GM18867 (cell line): ENCODE data around the gene CASQ1.

ENCODE experiments used
- ATAC-seq: cut with Tn5 transposase; IDR thresholded peaks from one replicate; pipeline ENCODE4 v1.9.1; 2021; ENCODE audit warnings: mild to moderate bottlenecking, moderate library complexity; ENCODE audit not compliant: unreplicated experiment

Gene CASQ1

GRCh38 chr1:160168016-160168415 lies 22.4 kb upstream of the CASQ1 start:
- ATAC-seq = no peak

DNA sequence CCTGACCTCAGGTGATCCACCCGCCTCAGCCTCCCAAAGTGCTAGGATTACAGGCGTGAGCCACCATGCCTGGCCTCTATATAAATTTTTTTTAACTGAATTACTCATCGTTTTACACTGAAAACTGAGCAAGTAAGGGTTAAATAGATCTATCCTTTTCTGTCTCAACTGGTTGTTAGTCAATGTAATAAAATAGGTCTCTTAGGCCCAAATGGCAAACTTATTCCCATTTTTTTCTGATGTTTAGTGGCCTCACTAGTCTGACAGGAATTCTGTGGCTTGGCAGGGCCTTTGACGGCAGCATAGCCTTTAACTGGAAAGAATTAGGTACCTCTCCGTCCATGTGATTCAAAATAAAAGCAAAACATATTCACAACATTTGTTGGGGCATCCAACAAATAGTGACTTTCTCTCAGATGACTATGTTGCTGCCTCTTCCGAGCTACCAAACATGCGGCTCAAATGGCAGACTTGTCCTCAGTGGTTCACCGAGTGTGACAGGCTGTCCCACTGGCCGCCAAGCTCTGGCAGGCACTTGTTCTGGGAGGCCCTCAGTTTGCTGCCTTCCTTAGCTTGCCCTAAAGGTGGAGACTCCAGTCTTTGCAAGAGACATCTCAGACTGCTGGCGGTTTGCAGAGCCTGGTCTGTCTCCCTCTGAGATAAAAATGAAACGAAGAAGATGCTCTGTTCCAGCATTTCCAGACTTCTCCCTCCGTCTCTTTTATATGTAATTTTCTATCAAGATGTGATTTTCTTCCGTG lies 21.6 kb upstream of the CASQ1 start:
- ATAC-seq = no peak

DNA sequence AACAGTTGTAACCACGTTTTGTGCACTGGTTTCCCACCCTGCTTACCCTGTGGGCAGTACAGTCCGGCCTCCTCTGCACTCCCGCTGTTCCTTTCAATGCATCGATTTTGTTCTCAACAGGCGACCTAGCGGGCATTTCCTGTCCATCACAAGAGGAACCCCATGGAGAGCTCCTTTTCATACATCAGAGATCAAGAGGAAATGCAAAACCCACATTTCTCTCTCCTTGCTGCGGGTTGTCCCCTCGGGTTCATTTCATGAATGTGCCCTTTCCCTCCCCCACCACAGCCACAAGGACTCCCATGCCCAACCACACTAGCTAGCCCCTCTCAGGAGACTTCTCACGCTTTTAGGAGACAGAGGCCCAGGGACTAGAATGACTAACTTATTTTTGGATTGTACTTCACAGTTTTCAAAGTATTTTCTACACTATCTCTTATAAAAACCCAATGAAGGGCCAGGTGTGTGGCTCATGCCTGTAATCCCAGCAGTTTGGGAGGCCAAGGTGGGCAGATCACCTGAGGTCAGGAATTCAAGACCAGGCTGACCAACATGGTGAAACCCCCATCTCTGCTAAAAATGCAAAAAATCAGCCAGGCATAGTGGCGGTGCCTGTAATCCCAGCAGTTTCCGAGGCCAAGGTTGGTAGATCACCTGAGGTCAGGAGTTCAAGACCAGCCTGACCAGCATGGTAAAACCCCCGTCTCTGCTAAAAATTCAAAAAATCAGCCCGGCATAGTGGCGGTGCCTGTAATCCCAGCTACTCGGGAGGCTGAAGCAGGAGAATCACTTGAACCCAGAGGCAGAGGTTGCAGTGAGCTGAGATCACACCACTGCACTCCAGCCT lies 20.6 kb upstream of the CASQ1 start:
- peak; percentile 54 for ATAC-seq

- no peak for ATAC-seq
These were observed 19.0 kb upstream of the CASQ1 start for GRCh38 chr1:160171354-160171753.

GRCh38 chr1:160171980-160172379 lies 18.4 kb upstream of the CASQ1 start:
- no peak for ATAC-seq

DNA sequence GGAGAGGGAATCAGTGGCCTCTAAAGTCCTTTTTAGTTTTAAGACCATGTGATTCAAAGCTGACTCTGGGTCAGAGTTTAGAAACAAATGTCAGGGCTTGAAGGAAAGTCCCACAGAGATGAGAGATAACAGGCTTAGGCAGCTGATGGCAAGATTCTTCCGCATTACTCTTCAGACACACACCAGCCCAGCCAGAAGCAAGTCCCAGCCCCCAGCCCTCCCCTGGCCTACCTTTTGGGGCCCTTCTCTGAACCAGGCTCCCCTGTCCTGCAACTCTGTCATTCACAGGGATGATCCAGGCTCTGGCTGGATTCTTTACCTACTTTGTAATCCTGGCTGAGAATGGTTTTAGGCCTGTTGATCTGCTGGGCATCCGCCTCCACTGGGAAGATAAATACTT lies 13.1 kb upstream of the CASQ1 start:
- peak; percentile 47 for ATAC-seq

DNA sequence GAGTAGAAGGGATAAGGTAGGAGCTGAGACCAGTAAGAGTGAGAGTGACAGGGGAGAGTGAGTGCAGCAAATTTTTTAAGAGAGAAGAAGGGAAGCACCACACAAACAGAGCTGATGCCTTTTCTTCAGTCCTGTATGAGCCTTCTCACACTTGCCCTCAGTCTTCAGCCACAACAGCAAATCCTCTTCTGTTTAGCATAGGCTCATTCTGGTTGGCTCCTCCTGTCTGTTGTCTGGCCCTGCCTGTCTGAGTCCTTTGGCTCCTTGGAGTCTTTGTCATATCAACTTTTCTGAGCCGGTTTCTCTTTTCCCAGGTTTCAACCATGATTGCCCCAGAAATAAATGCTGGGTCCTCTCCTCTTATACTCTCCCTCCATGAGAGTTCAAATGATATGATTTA lies 12.7 kb upstream of the CASQ1 start:
- no peak for ATAC-seq

GRCh38 chr1:160178731-160179130 lies 11.6 kb upstream of the CASQ1 start:
- no peak for ATAC-seq

DNA sequence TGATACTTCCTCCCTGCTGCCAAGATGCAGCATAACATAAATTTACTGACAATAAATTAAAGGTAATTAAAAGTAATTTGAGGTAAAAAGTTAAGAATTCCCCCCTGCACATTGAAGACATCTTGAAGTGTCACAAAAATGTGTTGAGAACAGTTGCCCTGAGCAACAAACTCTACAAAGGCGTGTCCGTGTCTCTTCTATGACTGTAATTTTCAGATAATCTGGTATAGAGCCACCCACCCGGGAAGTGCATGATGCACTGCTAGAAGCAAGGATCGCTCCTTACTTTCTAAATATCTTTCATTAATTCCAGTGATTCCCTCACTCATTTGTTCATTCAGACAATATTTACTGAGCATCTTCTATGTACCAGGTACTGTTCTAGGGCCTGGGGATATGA lies 11.0 kb upstream of the CASQ1 start:
- no peak for ATAC-seq

DNA sequence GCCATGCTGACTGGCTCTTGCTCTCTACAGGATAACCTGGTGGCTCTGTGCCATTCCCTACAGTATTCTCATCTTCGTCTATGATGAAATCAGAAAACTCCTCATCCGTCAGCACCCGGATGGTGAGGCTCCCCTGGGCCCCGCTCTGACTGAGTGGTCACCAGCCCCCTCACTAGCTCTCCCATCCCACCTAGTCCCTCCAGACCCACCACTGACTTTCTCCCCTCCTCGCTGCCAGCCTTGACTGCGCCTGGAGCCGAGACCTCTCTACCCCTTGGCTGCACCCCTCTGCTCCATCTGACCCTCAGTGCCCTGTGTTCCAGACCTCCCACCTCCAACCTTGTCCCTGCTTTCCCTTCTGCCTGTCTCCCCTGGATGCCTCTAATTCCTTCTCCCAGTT lies 4.1 kb upstream of the CASQ1 start:
- ATAC-seq = no peak

DNA sequence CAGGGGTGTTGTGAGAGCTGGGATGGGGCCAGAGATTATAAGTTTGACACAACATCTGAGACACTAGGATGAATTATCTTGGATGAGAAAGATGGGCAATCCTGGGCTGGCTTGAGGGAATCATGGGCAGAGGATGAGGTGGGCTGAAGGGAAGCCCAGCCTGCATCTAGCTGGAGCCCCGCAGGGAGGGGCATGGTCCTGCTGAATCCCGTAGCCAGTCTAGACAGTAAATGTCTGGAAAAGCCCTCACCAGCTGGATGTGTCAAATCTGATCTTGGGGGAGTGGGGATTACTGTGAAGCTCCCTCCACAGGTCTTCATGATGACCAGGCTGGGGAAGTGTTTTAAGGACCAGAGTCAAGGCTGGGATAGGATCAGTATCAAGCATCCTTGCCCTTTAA lies 3.6 kb upstream of the CASQ1 start:
- no peak for ATAC-seq

DNA sequence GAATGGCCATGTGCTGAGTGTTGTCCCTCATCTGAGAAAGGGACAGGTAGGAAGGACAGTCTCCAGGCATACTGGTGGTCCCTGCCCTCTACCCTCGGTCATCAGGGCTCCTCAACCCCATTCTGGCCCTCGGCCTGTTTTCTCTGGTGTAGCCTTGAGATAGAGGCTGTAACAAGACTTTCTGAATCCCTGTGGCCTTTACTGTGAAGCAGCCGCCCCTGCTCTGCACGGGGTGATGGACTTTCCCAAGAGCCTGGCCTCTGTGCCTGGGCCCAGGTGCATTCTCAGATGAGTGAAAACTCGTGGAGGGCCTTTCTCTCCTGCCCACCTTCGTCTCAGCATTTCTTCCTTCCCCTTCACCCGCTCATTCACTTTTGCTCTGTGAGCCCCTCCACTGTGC lies 3.0 kb upstream of the CASQ1 start:
- ATAC-seq = no peak

DNA sequence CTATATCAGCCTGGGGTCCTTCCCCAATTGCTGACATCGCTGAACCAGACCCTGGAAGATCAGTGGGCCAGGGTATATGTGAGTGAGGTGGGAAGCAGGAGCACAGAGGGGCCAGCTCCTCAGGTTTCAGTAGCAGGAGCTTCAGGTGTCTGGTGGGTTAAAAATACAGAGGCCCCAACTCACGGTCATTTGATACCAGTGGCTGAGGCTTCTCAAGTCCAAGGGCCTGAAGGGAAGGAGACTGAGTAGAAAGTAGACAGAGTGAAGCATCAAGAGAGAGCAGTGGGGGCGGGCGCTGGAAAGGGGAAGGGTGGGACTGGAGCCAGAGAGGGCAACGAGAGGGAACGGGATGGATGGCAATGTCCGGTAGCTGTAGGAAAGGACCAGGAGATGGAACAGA lies 2.0 kb upstream of the CASQ1 start:
- ATAC-seq = no peak

- ATAC-seq = no peak
These were observed 1.4 kb downstream of the CASQ1 start for GRCh38 chr1:160191756-160192155.

- no peak for ATAC-seq
These were observed 1.9 kb downstream of the CASQ1 start for GRCh38 chr1:160192234-160192633.

GRCh38 chr1:160193091-160193819 lies 2.9 kb downstream of the CASQ1 start:
- peak; percentile 67 for ATAC-seq

GRCh38 chr1:160193832-160194736 lies 3.7 kb downstream of the CASQ1 start:
- no peak for ATAC-seq

GRCh38 chr1:160194737-160195059 lies 4.3 kb downstream of the CASQ1 start:
- ATAC-seq = no peak

DNA sequence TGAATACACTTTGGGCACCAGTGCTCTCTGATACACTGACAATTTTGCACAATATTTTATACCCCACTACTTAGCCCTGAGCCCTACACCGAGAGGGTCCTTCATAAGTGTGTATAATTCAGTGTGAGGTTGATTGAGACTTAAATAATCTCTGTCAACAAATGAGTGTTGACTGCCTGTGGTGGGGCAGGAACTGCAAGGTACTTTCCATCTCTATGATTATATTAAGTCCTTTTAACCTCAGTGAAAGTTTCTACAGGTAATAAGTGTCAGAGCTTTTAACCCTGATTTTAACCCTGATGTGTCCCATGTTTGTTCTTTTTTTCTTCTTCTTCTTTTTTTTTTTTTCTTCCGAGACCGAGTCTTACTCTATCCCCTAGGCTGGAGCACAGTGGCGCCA lies 5.8 kb downstream of the CASQ1 start:
- no peak for ATAC-seq

DNA sequence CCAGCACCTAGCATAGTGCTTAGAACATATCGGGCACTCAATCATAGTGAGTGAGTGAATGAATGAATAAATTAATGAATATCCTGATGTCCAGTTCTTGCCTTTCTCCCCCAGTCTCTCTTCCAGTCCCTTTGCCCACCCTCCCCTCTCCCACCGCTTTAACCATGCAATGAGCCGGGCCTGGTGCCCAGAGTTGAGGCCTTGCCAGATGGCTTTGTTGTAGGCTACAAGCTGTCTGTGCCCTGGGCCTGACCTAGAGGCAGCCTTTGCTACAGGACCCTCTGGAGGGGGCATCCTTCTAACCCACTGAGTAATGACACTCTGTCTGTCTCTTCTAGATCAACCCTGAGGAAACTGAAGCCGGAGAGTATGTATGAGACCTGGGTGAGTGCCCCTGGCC lies 6.9 kb downstream of the CASQ1 start:
- ATAC-seq = no peak

GRCh38 chr1:160200786-160201185 lies 10.4 kb downstream of the CASQ1 start:
- no peak for ATAC-seq
